Adrenal gland (tissue), 12 donors: Measurements from ENCODE around the gene WWOX. TPM values are rescaled to one million over a fixed set of nuclear protein-coding genes. Genes with fewer than 3 reads are reported as not detected.

ENCODE experiments used
- DNase-seq, 7 donors: peaks; one replicate each; pipeline ENCODE4 v3.0.0-alpha.2; 2019 to 2020
- H3K27ac ChIP-seq, 5 donors: fragments of 200-600 bp; sonication (generic) in 4 of 5; 1 replicate in 3 of 5; 2 replicates in 2 of 5; pipeline versions ENCODE4 v1.5.1 to v1.8.0; 2016 to 2020; ENCODE audit warnings: mild to moderate bottlenecking in 1 of 5
- H3K27me3 ChIP-seq: fragments of 200-600 bp; 2 replicates; pipeline ENCODE4 v1.8.0; 2021
- H3K36me3 ChIP-seq, 2 donors: fragments of 200-600 bp; replicated peaks in 1 of 2; 1 replicate in 1 of 2; 2 replicates in 1 of 2; pipeline versions ENCODE4 v1.5.1 to v1.8.0; 2018 to 2022
- H3K4me1 ChIP-seq, 2 donors: fragments of 200-600 bp; replicated peaks in 1 of 2; 1 replicate in 1 of 2; 2 replicates in 1 of 2; pipeline versions ENCODE4 v1.5.1 to v1.8.0; 2018 to 2021
- H3K4me3 ChIP-seq, 4 donors: fragments of 200-600 bp; sonication (generic) in 3 of 4; one replicate each; pipeline ENCODE4 v1.5.1; 2016 to 2018
- H3K9me3 ChIP-seq, 3 donors: fragments of 200-600 bp; sonication (generic) in 1 of 3; replicated peaks in 1 of 3; 1 replicate in 2 of 3; 2 replicates in 1 of 3; pipeline versions ENCODE4 v1.5.1 to v1.8.0; 2016 to 2021
- CTCF ChIP-seq, 6 experiments: fragments of 450-650 bp in 4 of 6; fragments of 200-600 bp in 2 of 6; sonication (generic) in 1 of 6; IDR thresholded peaks; 1 replicate in 5 of 6; 2 replicates in 1 of 6; pipeline versions ENCODE4 v1.5.1 to v1.8.0; 2016 to 2021; ENCODE audit warnings: antibody characterized with exemption in 6 of 6, mild to moderate bottlenecking in 2 of 6, moderate library complexity in 1 of 6
- POLR2A ChIP-seq, 2 donors: fragments of 450-650 bp; IDR thresholded peaks; one replicate each; pipeline ENCODE4 v1.6.1; 2017; ENCODE audit warnings: antibody characterized with exemption in 2 of 2, mild to moderate bottlenecking in 2 of 2, moderate library complexity in 1 of 2
- WGBS, 4 donors: extraction: QIAGEN DNeasy Blood & Tissue Kit in 2 of 4; methylation state at CpG; one replicate each; pipeline versions ENCODE4 v1.1.5 to v1.1.7; 2013 to 2017; 5-methylcytosine and 5-hydroxymethylcytosine counted together
- intact Hi-C, 2 donors: fragments of 100-400 bp; cut with DNase I; formaldehyde crosslinking; loops; one replicate each; pipeline versions ENCODE4 v1.14.1 to v1.15.0; 2022 to 2023
- polyA plus RNA-seq, 3 donors: library from polyadenylated mRNA; stranded (reverse); fragments of 200-250 nt in 2 of 3; fragments of 350-450 nt in 1 of 3; fragmentation: Illumina TruSeq in 1 of 3; extraction: RNeasy Lipid Tissue Mini Kit (QIAGEN cat#74804) in 1 of 3; gene quantifications; one replicate each; pipeline ENCODE4 v1.2.3, GENCODE V29; 2013 to 2014
- total RNA-seq, 9 donors: library from RNA; depleted of rRNA in 4 of 9; stranded (reverse); fragments of >200 nt in 4 of 9; fragments of 120-200 nt in 1 of 9; fragmentation: NEBNext Ultra II Directional in 1 of 9; extraction: Animal tissue kit (Norgen Biotek cat#: 25700) in 1 of 9; gene quantifications; one replicate each; pipeline versions ENCODE4 v1.1.0 to v1.2.4, GENCODE V29; 2013 to 2023
- donor health status: healthy with polysubstance abuse.
- donor health status: Bipolar disorder and iron deficiency.
- donor health status: DM: yes; HTN: yes; CAD: no.
- donor health status: DM: no; HTN: no; CAD: no.
- donor health status: DM: no; HTN: no; CAD: no.
- donor health status: DM: yes; HTN: yes; CAD: no.

WWOX gene
- total and polyA plus RNA-seq, 12 donors: 11.8 to 74.6 (median 20.5) TPM

DNA sequence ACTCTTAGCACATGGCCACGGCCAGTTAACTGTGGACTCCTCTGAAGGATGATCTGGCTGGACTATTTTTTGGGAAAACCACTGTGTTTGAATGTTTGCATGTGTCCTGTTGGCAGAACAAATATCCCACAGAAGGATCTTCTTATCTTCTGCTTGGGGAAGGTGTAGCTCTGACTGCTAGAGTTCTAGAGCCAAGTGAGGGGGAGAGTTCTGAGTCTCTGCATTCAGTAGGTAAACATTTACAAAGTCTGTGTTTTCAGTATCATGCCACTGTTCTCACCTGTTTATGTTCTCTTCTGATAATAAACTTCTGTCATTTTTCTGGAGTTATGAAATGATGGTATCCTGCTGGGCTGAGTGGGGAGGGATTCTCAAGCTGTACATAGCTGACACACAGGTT, 241.1 kb downstream of the WWOX start:
- H3K4me3 ChIP-seq: no peak overlapping the region
- TF ChIP-seq CTCF (IDR thresholded peaks at IDR 0.05) (no peak), POLR2A (IDR thresholded peaks at IDR 0.05) (no peak)
- no peaks in the 10 kb centered on the region for H3K36me3 ChIP-seq
- no peaks in the 10 kb centered on the region for H3K9me3 ChIP-seq
- H3K27ac ChIP-seq: no peak overlapping the region
- no peaks in the 10 kb centered on the region for H3K27me3 ChIP-seq
- DNase-seq: no peak
- 95 to 96% methylated on average over 1 of the region's 1 CpG; no CpG with 5 or more reads in 2 of the 4 donors for WGBS, 4 donors
- intact Hi-C loops: no loop called here
- no peaks in the 10 kb centered on the region for H3K4me1 ChIP-seq

- H3K9me3 ChIP-seq: no peaks in the 10 kb centered on the region
- H3K27ac ChIP-seq: no peak overlapping the region
- H3K27me3 ChIP-seq: no peaks in the 10 kb centered on the region
- H3K4me3 ChIP-seq: no peak overlapping the region
- DNase-seq: no peak
- intact Hi-C loops: no loop called here
- TF ChIP-seq CTCF (IDR thresholded peaks at IDR 0.05) (no peak), POLR2A (IDR thresholded peaks at IDR 0.05) (no peak)
- no peaks in the 10 kb centered on the region for H3K4me1 ChIP-seq
- 97 to 98% methylated on average over 3 of the region's 3 CpGs; no CpG with 5 or more reads in 2 of the 4 donors for WGBS, 4 donors
- H3K36me3 ChIP-seq: no peaks in the 10 kb centered on the region
Measured at GRCh38 chr16:78348068-78348467, 248.6 kb downstream of the WWOX start.

DNA sequence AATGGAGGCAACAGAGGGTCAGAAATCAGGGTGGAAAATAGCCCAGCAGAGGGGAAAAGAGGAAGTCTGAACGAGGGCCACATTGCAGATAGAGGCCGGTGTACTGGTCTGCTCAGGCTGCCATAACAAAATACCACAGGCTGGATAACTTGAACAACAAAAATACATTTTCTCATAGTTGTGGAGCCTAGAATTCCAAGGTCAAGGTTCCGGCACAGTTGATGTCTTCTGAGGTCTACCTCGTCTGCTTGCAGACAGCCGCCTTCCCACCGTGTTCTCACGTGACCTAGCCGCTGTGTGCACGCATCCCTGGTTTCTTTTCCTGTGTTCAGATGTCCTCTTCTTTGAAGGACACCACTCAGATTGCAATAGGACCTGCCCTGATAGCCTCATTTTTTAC, 249.4 kb downstream of the WWOX start:
- H3K27ac ChIP-seq: no peak overlapping the region
- 93% methylated on average over 9 of the region's 9 CpGs; no CpG with 5 or more reads in 2 of the 4 donors for WGBS, 4 donors
- H3K4me3 ChIP-seq: no peak overlapping the region
- H3K27me3 ChIP-seq: no peaks in the 10 kb centered on the region
- H3K36me3 ChIP-seq: no peaks in the 10 kb centered on the region
- no peaks in the 10 kb centered on the region for H3K4me1 ChIP-seq
- intact Hi-C loops: no loop called here
- TF ChIP-seq POLR2A (IDR thresholded peaks at IDR 0.05) (no peak), CTCF (IDR thresholded peaks at IDR 0.05) (no peak)
- H3K9me3 ChIP-seq: no peaks in the 10 kb centered on the region
- no peak for DNase-seq

- H3K36me3 ChIP-seq: no peaks in the 10 kb centered on the region
- no peak overlapping the region for H3K27ac ChIP-seq
- H3K4me1 ChIP-seq: no peaks in the 10 kb centered on the region
- H3K9me3 ChIP-seq: no peaks in the 10 kb centered on the region
- no peak overlapping the region for H3K4me3 ChIP-seq
- TF ChIP-seq CTCF (IDR thresholded peaks at IDR 0.05) (no peak), POLR2A (IDR thresholded peaks at IDR 0.05) (no peak)
- no peak for DNase-seq
- 82 to 100% (median 89%) methylated on average over 1 of the region's 1 CpG for WGBS, 4 donors
- intact Hi-C loops: no loop called here
- H3K27me3 ChIP-seq: no peaks in the 10 kb centered on the region
Measured at GRCh38 chr16:78352184-78352583, 252.7 kb downstream of the WWOX start.
